ENCODE results near the gene XPNPEP2.

Gene XPNPEP2

DNA sequence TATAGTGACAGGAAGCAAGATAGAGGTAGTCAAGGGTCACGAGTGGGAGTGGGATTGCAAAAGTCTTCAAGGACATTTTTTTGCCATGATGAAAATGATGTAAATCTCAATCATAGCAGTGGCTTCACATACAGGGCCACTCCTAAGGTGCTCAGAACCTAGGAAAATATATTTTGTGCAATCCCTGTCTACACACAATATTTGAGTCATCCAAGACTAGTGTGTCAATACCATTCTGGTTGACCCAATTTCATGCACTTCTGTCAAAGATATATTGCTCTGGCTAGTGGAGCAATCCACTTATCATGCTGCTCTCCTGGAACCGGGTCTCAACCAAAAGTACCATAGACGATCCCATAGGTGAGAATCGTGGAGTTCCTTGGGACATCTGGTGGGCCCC is 24.2 kb upstream of the XPNPEP2 start:
- Histone ChIP-seq H3K79me2 (ENCODE audit: control insufficient read depth, low read length) (no peaks in the 10 kb centered on the region), H3K4me2 (ENCODE audit: low read length) (no peak overlapping the region), H3K9me3 (ENCODE audit: control insufficient read depth, insufficient read depth, low read length) (no peaks in the 10 kb centered on the region), H3K9me2 (replicated peaks; ENCODE audit: control insufficient read depth, low read length) (no peaks in the 10 kb centered on the region), H3K4me1 (ENCODE audit: control insufficient read depth, low read length) (no peaks in the 10 kb centered on the region), H3F3A (ENCODE audit: control insufficient read depth, insufficient read depth) (no peaks in the 10 kb centered on the region), H3K4me3 (ENCODE audit: low read length) (no peak overlapping the region), H4K20me1 (ENCODE audit: control insufficient read depth, insufficient read depth, low read depth, low read length) (no peaks in the 10 kb centered on the region), H3K27ac (ENCODE audit: low read depth, low read length) (no peak overlapping the region), H3K36me3 (ENCODE audit: control insufficient read depth, low read length) (no peaks in the 10 kb centered on the region), H3K27me3 (ENCODE audit: control insufficient read depth, low read length) (no peaks in the 10 kb centered on the region)
- no peak for TF ChIP-seq EZH2phosphoT487 (IDR thresholded peaks at IDR 0.05; ENCODE audit: borderline replicate concordance, low read length)
- TF ChIP-seq, protein P1, sequence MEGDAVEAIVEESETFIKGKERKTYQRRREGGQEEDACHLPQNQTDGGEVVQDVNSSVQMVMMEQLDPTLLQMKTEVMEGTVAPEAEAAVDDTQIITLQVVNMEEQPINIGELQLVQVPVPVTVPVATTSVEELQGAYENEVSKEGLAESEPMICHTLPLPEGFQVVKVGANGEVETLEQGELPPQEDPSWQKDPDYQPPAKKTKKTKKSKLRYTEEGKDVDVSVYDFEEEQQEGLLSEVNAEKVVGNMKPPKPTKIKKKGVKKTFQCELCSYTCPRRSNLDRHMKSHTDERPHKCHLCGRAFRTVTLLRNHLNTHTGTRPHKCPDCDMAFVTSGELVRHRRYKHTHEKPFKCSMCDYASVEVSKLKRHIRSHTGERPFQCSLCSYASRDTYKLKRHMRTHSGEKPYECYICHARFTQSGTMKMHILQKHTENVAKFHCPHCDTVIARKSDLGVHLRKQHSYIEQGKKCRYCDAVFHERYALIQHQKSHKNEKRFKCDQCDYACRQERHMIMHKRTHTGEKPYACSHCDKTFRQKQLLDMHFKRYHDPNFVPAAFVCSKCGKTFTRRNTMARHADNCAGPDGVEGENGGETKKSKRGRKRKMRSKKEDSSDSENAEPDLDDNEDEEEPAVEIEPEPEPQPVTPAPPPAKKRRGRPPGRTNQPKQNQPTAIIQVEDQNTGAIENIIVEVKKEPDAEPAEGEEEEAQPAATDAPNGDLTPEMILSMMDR (IDR thresholded peaks at IDR 0.05; ENCODE audit: low read depth, low read length, poor library complexity, severe bottlenecking) = no peak

DNA sequence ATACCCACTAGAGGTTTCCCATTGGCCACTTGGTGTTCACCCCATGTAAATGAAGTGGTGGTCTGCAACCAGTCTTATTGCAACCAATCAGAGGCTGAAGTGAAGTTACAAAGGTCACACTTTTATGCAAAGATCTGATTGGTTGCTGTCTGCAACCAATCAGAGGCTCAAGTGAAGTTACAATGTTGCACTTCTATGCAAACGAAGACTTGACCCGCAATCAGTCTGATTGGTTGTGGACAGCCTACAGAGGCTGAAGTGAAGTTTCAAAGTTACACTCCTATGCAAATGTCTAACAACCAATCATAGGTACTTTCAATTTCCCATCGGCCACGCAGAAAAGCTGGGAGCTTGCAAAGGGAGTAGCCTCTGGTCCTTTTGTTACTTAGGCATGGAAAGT is 22.3 kb upstream of the XPNPEP2 start:
- no peak for TF ChIP-seq EZH2phosphoT487 (IDR thresholded peaks at IDR 0.05; ENCODE audit: borderline replicate concordance, low read length)
- TF ChIP-seq, protein P1 (IDR thresholded peaks at IDR 0.05; ENCODE audit: low read depth, low read length, poor library complexity, severe bottlenecking) = no peak
- Histone ChIP-seq H3K9me3 (ENCODE audit: control insufficient read depth, insufficient read depth, low read length) (no peaks in the 10 kb centered on the region), H4K20me1 (ENCODE audit: control insufficient read depth, insufficient read depth, low read depth, low read length) (no peaks in the 10 kb centered on the region), H3K36me3 (ENCODE audit: control insufficient read depth, low read length) (no peaks in the 10 kb centered on the region), H3K4me1 (ENCODE audit: control insufficient read depth, low read length) (no peaks in the 10 kb centered on the region), H3K4me2 (ENCODE audit: low read length) (no peak overlapping the region), H3K9me2 (replicated peaks; ENCODE audit: control insufficient read depth, low read length) (no peaks in the 10 kb centered on the region), H3K27me3 (ENCODE audit: control insufficient read depth, low read length) (no peaks in the 10 kb centered on the region), H3K79me2 (ENCODE audit: control insufficient read depth, low read length) (no peaks in the 10 kb centered on the region), H3F3A (ENCODE audit: control insufficient read depth, insufficient read depth) (no peaks in the 10 kb centered on the region), H3K4me3 (ENCODE audit: low read length) (no peak overlapping the region), H3K27ac (ENCODE audit: low read depth, low read length) (no peak overlapping the region)

DNA sequence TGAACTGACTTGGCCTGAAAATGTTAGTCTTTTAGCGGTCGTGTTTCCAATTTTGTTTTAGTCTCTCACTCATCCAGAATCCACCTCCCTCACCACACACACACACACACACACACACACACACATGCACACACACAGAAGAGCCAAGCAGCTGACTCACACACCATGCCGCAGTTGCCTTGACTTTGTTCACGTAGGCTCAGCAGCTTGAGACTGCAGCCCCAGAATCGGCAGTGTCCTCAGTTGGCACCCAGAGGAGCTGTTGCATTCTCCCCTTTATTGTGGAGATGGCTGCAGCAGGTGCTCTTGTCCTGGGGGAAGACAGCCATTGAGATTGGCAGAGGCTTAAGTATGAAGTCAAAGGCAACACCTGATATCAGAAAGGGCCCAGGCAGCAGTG is 20.9 kb upstream of the XPNPEP2 start:
- no peaks in the 10 kb centered on the region for H4K20me1 ChIP-seq (ENCODE audit: control insufficient read depth, insufficient read depth, low read depth, low read length)
- H3K9me3 ChIP-seq (ENCODE audit: control insufficient read depth, insufficient read depth, low read length) = no peaks in the 10 kb centered on the region
- no peak overlapping the region for H3K4me3 ChIP-seq (ENCODE audit: low read length)
- H3K36me3 ChIP-seq (ENCODE audit: control insufficient read depth, low read length) = no peaks in the 10 kb centered on the region
- no peaks in the 10 kb centered on the region for H3K27me3 ChIP-seq (ENCODE audit: control insufficient read depth, low read length)
- no peaks in the 10 kb centered on the region for H3K9me2 ChIP-seq (replicated peaks; ENCODE audit: control insufficient read depth, low read length)
- H3K4me2 ChIP-seq (ENCODE audit: low read length) = no peak overlapping the region
- no peaks in the 10 kb centered on the region for H3K79me2 ChIP-seq (ENCODE audit: control insufficient read depth, low read length)
- TF ChIP-seq, protein P1 (IDR thresholded peaks at IDR 0.05; ENCODE audit: low read depth, low read length, poor library complexity, severe bottlenecking) = no peak
- TF ChIP-seq EZH2phosphoT487 (IDR thresholded peaks at IDR 0.05; ENCODE audit: borderline replicate concordance, low read length) = no peak
- H3F3A ChIP-seq (ENCODE audit: control insufficient read depth, insufficient read depth) = no peaks in the 10 kb centered on the region
- H3K4me1 ChIP-seq (ENCODE audit: control insufficient read depth, low read length) = no peaks in the 10 kb centered on the region
- no peak overlapping the region for H3K27ac ChIP-seq (ENCODE audit: low read depth, low read length)

DNA sequence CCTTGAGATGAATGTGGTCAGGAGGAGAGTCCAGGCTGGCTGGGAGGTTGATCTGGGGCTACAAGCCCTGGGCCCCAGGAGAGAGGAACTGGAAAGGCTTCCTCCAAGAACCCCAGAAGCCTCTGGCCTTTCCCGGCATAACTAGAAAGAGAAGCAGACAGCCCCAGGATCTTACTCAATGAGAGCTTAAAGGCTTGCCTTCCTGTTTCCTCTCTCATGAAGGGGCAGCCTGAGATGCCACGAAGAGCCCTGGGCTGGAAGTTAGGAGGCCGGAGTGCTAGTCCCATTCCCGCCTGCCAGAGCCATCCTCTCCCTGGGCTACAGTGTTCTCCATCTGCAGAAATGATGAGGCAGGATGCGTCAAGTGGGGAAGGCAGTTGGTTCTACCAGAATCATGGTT is 20.1 kb upstream of the XPNPEP2 start:
- no peaks in the 10 kb centered on the region for H3K4me1 ChIP-seq (ENCODE audit: control insufficient read depth, low read length)

More for the DNA sequence above, 20.1 kb upstream of the XPNPEP2 start:
- no peaks in the 10 kb centered on the region for H3K36me3 ChIP-seq (ENCODE audit: control insufficient read depth, low read length)
- H3K4me2 ChIP-seq (ENCODE audit: low read length) = no peak overlapping the region
- no peaks in the 10 kb centered on the region for H4K20me1 ChIP-seq (ENCODE audit: control insufficient read depth, insufficient read depth, low read depth, low read length)
- no peaks in the 10 kb centered on the region for H3K79me2 ChIP-seq (ENCODE audit: control insufficient read depth, low read length)
- H3K27ac ChIP-seq (ENCODE audit: low read depth, low read length) = no peak overlapping the region
- no peaks in the 10 kb centered on the region for H3K9me3 ChIP-seq (ENCODE audit: control insufficient read depth, insufficient read depth, low read length)
- no peak overlapping the region for H3K4me3 ChIP-seq (ENCODE audit: low read length)
- TF ChIP-seq, protein P1 (IDR thresholded peaks at IDR 0.05; ENCODE audit: low read depth, low read length, poor library complexity, severe bottlenecking) = no peak
- no peak for TF ChIP-seq EZH2phosphoT487 (IDR thresholded peaks at IDR 0.05; ENCODE audit: borderline replicate concordance, low read length)
- no peaks in the 10 kb centered on the region for H3K9me2 ChIP-seq (replicated peaks; ENCODE audit: control insufficient read depth, low read length)
- H3K27me3 ChIP-seq (ENCODE audit: control insufficient read depth, low read length) = no peaks in the 10 kb centered on the region
- no peaks in the 10 kb centered on the region for H3F3A ChIP-seq (ENCODE audit: control insufficient read depth, insufficient read depth)
